HG03196 (cell line): ENCODE data around the gene TJP1.
"Not testable (repeated sequence)": the region's sequence is repeated elsewhere in the genome, so short reads cannot be mapped to it uniquely, and the experiment has no call there.

ENCODE experiments used
- ATAC-seq: cut with Tn5 transposase; IDR thresholded peaks from one replicate; pipeline ENCODE4 v1.9.1; 2021; ENCODE audit not compliant: unreplicated experiment

The TJP1 gene

GRCh38 chr15:29708519-29708918, 113.7 kb downstream of the TJP1 start:
- no peak for ATAC-seq

DNA sequence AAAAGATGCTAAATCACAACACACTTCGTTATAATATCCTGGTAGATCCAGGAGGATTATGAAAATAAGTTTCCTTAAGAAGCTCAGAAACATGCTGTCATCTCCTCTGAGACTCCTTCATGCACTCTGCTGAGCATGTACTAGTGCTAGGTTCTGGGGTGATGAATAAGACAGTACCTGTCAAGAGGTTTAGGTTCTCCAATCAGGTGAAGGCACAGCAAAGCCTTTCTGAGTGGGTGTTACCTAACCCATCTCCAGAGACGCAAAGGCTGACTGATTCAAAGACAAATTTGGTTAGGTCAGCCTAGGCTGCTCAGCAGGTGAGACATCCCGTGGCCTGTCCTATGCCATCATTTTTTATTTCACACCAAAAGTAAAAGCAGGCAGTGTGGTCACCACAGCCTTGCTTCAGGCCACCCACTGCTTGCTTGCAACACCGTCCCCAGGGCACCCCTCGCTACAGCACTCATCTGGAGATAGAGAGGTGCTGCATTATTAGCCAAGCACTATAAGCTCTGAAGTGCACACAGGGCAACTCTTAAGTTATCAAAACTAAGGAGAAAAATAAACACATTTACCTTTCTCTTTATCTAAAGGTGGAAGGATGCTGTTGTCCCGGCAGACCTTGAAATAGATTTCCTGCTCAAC, 117.2 kb downstream of the TJP1 start:
- no peak for ATAC-seq

GRCh38 chr15:29701151-29701550, 121.1 kb downstream of the TJP1 start:
- ATAC-seq, result no peak

DNA sequence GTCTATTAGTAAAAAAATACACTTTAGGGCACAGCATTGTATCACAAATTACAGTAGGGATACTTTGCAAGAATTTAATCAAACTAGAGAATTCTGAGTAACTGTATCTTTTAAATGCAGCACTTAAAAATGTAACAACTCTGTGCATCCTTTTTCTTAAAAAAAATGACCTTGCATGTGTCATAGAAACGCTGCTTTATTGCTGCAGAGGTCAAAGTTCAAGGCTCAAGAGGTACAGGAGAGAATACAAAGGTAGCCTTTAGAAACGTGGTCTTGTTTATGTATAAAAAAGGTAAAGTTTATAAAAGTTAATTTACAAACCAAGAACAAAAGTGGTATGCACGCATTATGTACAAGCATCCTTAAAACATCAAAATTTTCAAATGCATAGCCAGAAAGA, 122.0 kb downstream of the TJP1 start:
- no peak for ATAC-seq

DNA sequence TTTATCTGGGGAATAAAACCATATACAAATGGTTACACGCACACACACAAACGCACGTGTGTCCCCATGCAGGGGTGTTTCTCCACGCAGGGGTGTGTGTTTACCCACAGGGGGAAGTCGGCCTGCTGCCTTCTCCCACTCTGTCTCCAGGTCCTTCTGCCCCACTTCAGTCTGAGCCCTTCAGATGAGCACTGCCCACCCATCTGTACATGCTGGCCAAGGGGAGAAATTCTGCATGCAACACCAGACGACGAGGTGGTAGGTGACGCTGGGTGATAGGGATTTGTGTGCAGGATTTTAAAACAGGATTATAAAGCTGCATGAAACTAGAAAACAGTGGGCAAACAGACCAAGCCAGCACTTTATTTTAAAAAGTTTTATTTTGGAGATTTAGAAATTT, 122.5 kb downstream of the TJP1 start:
- no peak for ATAC-seq

DNA sequence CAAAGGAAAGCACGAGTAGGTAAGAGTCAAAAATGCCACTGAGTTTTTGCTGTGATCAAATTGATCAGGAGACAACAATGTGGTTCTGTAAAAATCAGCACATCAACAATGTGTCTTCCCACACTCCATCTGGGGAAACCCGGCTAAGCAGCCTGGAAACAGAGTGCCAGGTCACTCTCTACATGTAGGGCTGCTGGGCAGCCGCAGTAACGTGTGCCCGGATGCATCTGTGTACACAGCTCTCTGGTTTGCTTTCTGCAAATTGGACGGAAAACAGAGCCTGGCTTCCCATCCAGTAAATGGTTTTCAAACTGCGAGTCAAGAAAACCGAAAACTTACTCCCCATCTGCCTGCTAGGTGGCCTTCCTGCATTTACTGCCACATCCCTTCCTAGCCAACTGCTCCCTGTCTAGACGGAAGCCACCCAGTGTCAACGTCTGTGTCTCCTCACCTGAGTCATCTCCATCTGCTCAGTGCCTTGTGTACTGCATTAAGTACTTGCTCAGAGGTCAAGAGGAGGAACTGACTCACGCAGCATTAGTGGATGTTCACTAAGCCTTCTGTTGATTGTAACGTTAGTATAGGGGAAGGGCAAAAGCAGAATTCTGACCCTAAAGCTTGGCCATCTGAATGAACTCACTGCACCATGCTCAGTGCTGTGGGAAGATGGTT, 124.1 kb downstream of the TJP1 start:
- ATAC-seq, result no peak

DNA sequence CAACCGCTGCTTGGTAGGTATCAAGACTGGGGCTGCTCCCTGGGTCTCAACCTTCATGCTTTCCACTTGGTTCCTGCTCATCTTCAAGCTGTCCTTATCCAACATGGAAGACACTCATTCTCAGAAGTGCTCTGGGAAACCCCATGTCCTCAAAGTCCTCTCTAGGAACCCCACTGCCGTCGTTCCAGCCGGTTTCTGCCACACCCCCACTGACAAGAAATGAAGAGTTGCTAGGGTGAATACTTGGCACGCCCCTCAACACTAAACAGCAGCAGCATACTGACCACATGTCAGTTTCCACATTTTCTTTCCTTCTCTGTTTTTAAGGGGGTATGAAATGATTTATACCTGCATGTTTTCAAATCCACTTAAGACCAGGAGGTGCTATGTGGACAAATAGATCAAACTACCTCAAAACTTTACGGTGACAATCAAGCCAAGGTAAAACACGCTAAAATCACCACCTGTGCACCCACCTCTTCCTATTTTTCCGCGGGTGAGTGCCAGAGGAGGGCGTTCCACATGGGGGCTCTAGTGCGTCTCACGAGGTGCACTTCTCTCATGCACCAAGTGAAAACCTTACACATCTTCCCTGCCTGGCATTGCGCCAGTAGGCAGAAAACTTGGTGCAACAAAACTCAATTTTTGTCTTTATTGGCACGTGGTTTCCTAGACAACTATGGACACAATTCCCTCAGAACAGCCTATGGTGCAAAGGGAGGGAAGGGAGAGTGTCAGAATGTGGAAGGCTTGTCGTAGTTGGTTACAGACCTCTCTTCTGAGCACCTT, 125.1 kb downstream of the TJP1 start:
- no peak for ATAC-seq

DNA sequence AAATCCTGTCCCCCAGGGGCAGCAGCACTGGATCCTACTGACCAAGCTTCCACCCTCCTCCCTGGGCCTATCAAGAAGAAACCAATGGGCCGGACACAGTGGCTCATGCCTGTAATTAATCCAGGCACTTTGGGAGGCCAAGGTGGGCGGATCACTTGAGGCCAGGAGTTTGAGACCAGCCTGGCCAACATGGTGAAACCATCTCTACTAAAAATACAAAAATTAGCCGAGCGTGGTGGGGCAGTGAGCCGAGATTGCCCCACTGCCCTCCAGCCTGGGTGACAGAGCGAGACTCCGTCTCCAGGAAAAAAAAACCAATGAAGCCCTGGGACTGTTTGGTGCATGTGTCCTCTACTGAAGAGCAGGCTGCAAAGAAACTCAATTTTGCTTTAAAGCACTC, 125.8 kb downstream of the TJP1 start:
- ATAC-seq, result not testable (repeated sequence)

DNA sequence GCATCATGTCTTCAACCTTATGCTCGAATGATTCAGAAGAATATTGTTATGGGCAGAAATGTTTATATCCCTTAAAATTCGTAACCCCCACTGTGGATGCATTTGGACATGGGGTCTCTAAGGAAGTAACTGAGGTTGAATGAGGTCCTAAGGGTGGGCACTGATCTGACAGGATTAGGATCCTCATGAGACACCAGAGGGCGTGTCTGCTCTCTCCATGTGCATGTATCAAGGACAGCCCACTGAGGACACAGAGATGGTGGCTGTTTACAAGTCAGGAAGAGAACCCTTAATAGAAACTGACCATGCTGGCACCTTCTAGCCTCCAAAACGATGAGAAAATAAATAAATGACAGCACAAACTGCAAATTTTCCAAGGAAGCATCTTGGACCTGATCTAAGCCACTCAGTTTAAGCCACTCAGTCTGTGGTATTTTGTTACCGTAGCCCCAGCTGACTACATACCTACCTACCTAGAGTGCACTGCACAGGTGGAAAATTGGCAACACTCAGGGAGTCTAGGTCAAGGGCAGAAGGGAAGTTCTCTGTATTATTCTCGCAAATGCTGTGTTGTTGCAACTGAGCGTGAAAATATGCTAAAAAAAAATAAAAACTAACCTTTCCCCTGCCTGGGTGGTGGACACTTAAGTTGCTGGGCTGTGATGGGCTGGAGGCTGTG, 126.6 kb downstream of the TJP1 start:
- no peak for ATAC-seq

- no peak for ATAC-seq
Measured at GRCh38 chr15:29693225-29693624, 129.0 kb downstream of the TJP1 start.

- no peak for ATAC-seq
Measured at GRCh38 chr15:29692527-29692926, 129.7 kb downstream of the TJP1 start.

- ATAC-seq, result no peak
Measured at GRCh38 chr15:29690765-29691475, 131.3 kb downstream of the TJP1 start.

- no peak for ATAC-seq
Measured at GRCh38 chr15:29689287-29689986, 132.8 kb downstream of the TJP1 start.

DNA sequence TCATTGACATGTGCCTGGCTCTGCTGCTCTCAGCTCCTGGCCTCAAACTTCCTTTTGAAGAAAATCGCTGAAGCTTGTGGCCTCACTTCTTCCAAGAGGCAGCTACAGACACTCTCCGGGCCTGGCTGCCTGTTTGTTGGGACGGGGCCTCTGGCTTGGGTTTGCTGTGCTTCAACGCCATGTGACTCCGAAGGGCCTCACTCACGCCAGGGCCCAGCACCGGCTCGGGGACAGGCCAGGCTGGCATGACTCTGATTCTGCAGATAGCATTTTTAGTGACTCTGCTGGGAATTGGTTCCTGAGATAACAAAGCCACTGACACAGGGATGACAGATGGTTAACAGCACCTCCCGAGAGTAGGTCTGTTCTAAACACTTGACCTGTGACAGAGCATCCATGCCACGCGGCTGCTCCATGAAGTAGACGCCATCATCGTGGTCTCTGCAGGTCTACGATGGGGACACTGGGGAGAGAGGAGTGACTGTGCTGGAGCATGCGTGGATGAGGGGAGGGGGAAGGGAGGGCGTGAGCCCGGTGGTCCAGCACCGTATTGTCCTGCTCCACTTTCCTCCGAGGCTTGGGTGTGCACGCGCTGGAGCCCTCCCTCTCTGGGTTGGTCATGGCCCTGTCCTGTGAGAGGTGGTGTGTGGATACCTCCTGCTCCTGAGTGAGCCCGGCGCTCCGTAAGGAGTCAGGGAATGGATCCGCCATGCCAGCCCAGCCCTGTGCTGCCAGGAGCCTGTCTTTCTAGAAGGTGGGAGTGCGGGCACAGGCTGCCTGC, 133.6 kb downstream of the TJP1 start:
- no peak for ATAC-seq

DNA sequence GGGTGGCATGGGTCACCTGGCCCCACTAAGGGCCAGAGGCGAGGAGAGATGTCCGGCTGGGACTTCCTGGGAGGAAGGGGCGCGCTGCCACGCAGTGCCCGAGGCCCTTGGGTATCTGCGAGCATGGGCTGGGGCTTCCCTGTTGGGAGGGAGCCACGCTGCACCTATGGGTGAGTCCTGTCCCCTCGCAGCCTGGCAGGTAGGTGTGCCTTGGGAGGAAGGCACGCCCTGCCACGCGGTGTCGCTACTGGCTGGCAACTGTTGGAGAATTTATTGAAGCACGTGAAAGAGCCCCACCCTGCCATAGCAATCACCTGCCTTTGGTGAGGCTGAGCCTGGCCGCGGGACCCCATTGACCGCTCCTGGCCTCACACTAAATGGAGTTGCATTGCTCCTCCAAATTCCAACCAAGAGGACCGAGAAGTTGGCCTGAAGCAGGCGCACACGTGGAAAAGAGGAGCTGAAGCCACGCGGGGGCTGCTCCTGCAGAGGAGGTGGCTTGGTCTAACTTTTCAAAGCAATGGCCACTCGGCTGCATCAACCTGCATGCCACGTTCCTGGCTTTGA, 134.2 kb downstream of the TJP1 start:
- no peak for ATAC-seq

DNA sequence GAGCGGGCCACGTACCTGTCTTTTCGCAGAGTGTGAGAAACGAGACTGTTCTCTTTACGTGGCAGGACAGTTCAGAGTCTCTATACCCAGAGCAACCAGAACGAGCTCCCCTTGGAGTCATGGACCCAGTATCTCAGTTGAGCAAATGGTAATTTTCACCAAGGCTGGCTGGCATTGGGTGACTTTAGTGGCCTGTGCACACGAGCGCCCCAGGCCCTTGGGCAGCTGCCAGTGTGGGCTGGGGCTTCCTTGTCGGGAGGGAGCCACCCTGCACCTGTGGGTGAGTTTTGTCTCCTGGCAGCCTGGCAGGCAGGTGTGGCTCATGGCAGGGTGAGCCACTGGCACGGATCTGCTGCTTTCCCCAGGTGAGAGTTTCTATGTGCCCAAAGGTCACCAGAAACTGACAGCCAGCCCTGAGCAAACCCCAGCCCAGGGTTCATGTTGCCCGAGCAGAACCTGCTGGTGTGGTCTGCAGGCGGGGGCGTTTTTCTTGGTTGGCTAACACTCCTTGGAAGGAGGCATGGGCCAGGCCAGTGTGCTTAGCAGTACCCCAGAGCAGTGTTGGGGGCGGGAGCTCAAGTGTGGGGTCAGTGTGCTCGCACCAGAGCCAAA, 135.0 kb downstream of the TJP1 start:
- ATAC-seq, result no peak

- no peak for ATAC-seq
Measured at GRCh38 chr15:29686445-29687203, 135.6 kb downstream of the TJP1 start.

DNA sequence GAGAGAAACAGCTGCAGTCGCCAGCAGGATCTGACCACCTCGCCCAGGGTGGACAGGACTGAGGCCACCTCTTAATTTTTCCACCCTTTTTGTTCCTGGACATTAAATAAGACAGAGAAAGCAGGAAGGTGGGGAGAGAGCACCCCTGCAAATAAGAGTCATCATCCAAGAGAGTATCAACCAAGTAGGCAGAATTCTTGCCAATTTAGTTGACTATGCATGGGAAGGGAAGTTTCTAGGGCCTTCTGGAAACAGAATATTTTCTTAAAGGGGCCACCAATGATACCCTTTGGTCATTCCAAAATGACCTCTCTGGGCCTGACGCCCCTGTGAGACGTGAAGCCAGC, 136.2 kb downstream of the TJP1 start:
- ATAC-seq, result no peak
